IMR-90 (cell line): ENCODE results near the gene PPP3CB.

Experiments
- MAFK ChIP-seq: IDR thresholded peaks from 2 replicates; pipeline ENCODE4 v1.6.1; 2012; ENCODE audit warnings: low read depth, low read length, improper control_type of control experiment
- POLR2A ChIP-seq: IDR thresholded peaks from 2 replicates; pipeline ENCODE4 v1.6.1; 2012; ENCODE audit warnings: mild to moderate bottlenecking, low read depth, low read length
- RCOR1 ChIP-seq: IDR thresholded peaks from 2 replicates; pipeline ENCODE4 v1.6.1; 2012; ENCODE audit warnings: mild to moderate bottlenecking, low read length, improper control_type of control experiment; ENCODE audit not compliant: insufficient replicate concordance
- RFX5 ChIP-seq: IDR thresholded peaks from 2 replicates; pipeline ENCODE4 v1.8.0; 2012; ENCODE audit warnings: low read depth, mild to moderate bottlenecking, low read length, moderate library complexity
- TF ChIP-seq, protein P1 (sequence below): conservative IDR thresholded peaks from 2 replicates; pipeline ENCODE4 v1.5.1; 2012; ENCODE audit warnings: mild to moderate bottlenecking, low read depth, low read length, improper control_type of control experiment
- TF ChIP-seq, protein P2 (sequence below): fragments of 150-350 bp; IDR thresholded peaks from 2 replicates; pipeline ENCODE4 v1.6.1; 2017; ENCODE audit warnings: mild to moderate bottlenecking, antibody characterized with exemption, low read length, low read depth

DNA sequence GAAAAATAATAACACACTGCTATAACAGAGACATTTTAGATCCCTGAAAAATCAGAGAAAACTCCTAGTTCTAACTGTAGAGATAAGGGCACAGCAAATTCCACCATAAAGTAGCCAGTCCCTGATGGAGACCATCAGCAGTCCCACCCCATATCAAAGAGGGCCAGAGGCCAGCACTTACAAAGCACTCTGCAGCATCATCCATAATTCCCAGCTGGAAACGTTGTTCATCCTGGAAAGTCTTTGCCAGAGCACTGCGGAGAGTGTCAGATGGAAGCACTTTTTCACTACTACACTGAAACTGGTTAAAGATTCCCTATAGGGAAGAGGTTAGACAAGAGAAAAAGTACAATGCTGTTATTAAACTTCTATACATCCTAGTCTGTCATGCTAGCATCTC is 49.5 kb upstream of the PPP3CB start:
- TF ChIP-seq, protein P1, sequence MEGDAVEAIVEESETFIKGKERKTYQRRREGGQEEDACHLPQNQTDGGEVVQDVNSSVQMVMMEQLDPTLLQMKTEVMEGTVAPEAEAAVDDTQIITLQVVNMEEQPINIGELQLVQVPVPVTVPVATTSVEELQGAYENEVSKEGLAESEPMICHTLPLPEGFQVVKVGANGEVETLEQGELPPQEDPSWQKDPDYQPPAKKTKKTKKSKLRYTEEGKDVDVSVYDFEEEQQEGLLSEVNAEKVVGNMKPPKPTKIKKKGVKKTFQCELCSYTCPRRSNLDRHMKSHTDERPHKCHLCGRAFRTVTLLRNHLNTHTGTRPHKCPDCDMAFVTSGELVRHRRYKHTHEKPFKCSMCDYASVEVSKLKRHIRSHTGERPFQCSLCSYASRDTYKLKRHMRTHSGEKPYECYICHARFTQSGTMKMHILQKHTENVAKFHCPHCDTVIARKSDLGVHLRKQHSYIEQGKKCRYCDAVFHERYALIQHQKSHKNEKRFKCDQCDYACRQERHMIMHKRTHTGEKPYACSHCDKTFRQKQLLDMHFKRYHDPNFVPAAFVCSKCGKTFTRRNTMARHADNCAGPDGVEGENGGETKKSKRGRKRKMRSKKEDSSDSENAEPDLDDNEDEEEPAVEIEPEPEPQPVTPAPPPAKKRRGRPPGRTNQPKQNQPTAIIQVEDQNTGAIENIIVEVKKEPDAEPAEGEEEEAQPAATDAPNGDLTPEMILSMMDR, result no peak
- TF ChIP-seq POLR2A (no peak), RFX5 (no peak), MAFK (no peak), RCOR1 (no peak)
- TF ChIP-seq, protein P2, sequence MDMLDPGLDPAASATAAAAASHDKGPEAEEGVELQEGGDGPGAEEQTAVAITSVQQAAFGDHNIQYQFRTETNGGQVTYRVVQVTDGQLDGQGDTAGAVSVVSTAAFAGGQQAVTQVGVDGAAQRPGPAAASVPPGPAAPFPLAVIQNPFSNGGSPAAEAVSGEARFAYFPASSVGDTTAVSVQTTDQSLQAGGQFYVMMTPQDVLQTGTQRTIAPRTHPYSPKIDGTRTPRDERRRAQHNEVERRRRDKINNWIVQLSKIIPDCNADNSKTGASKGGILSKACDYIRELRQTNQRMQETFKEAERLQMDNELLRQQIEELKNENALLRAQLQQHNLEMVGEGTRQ, result no peak
